Stimulated activated CD8-positive, alpha-beta memory T cell treated with anti-CD3 and anti-CD28 coated beads, Interleukin-2, amount 100 ng/mL, for 48 hours (primary cell): ENCODE data around the gene CDH4.

Source experiments
- DNase-seq, 2 donors: peaks; one replicate each; pipeline ENCODE4 v3.0.0-alpha.2; 2020; ENCODE audit warnings: low read depth in 2 of 2

CDH4 gene

DNA sequence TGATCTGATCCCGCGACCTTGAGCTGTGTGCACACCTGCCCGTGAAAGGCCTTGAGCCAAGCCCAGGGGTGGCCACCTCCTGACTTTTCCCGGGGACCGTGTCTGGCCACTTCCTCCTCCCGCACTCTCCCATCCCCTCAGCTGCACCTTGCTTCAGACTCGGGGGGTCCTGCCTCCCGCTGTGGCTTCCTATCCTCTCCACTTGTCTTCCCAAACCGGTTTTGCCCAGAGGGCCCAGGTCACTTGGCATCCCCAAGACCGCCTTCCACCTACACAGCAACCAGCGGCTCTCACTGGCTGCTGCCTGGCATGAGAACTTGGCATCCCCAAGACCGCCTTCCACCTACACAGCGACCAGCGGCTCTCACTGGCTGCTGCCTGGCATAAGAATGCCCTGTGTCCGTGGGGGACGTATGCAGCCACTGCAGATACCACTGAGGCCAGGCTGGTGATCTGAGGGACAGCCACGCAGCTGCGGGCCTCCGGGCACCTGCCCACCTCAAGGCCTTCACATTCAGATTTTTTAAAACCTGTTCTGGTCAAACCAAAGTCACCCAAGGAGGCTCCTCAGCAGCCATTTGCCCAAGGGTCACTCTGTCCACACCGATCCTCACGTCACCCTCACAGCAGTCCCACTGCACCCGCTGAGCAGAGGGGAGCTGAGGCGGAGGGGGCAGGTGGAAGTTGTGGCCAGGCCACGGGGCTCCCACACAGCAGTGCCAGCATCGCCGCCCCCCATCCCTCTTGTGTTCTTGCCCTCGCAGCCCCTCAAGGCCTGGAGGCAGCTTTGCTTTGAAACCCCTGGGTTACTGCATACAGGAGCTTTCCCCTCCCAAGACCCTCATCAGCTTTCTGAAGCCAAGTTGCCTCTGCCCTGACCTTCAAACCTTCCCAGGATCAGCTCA is 568.1 kb downstream of the CDH4 start:
- DNase-seq: no peak

DNA sequence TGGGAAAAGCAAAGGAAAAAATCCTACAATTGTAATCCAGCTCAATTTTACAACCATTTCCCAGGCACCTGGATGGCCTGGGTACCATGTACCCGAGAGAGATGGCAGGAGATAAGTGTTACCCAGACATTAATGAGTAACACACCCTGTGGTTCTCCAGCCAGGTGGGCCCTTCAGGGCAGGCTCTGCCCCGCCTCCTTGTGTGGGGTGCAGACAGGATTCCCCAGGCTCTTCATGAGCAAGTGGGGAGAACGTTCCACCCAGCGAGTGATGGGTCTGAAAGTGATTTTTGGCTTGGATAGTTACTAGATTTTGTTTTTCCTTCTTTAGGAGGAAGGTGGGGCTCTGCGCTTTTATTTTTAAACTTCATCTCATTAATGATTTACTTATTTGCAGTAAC is 569.7 kb downstream of the CDH4 start:
- no peak for DNase-seq

DNA sequence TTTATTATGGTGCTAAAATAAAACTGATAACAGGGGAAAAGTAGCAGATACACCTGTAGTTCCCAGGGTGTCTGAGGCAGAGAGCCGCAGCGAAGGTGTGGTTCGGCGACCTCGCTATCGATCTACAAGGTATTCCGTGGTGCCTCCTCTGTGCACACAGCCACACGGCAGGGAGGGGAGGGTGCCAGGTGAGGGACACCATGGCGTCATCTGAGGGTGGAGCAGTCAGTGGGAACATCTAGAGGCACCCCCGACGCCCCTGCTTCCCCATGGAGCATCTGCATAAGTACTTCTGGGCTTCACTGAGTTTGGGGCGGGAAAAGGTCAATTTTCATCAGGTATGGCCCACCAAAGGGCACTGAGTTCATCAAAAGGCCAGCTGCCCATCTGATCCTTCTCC is 570.3 kb downstream of the CDH4 start:
- no peak for DNase-seq

DNA sequence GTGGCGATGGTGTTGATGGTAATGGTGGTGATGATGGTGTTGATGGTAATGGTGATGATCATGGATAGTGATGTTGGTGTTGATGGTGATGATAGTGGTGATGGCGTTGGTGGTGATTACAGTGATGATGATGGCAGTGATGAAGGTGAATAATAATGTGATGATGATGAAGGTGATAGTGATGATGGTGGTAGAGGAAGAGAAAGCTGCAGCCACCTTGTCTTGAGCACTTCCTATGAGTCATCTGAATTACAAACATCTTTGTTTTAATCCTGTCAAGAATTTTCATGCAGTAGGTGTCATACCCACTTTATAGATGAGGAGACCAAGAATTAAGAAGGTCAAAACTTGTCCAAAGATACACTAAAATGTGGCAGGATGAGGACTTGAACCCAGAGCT is 571.2 kb downstream of the CDH4 start:
- DNase-seq: no peak

DNA sequence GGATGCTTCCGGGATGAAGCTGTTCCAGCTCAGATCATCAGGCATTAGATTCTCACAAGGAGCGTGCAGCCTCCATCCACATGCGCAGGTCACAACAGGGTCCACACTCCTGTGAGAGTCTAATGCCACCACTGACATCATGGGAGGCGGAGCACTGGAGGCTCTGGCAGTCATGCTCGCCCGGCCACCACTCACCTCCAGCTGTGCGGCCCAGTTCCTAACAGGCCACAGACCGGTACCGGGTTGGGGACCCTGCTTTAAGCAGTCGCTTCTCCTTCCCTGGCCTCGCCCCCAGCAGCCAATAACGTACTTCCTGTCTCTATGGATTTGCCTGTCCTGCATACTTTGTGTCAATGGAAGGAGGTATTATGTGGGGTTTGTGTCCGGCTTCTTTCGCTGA is 576.8 kb downstream of the CDH4 start:
- DNase-seq: no peak

DNA sequence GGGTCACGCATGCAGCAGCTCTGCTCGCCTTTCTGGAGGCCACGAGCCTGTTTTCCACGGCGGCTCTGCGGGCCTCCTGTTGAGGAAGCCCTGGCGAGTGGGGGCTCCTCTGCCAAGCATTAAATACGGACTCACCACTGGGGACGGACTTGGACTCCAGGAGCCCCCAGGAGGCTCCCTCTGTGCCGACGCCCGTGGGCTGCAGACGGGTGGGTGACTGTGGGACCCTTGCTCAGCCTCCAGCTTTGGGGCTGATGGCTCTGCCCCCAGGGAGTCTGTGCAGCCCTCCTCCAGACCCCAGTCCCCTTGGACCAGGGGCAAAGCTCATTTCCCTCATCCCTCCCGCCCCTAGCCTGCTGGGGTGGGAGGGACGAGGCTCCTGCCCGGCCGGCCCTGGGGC is 577.5 kb downstream of the CDH4 start:
- no peak for DNase-seq

DNA sequence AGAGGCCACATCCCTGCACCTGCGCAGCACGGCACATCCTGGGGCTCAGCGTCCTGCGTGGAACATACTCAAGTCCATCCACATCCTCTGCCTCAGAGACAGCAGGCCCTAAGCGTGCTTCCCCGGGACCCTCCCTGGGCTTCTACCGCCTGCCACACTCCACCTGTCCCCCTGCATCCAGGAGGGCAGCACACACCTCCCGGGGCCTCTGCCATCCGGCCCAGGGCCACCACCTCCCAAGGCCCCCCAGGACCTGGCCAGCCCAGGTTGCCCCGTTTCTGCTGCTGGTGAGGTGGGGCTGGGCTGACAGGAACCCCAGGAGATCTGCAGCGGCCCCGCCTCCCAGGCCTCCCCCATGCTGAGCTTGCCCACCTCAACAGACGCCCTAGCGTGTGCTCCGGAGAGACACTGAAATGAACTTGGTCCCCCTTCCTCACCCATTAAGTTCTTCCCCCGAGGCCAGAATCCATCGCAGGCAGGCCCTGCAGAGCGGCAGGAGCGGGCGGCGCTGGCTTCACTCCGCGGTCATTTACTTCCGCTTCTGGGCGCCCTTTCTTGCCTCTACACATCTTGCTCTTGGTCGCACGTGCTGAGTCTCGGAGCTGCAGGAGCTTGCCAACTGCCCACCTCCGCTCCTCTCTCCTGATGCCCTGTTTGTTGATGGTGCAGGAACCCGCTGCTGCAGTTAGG is 578.3 kb downstream of the CDH4 start:
- no peak for DNase-seq

DNA sequence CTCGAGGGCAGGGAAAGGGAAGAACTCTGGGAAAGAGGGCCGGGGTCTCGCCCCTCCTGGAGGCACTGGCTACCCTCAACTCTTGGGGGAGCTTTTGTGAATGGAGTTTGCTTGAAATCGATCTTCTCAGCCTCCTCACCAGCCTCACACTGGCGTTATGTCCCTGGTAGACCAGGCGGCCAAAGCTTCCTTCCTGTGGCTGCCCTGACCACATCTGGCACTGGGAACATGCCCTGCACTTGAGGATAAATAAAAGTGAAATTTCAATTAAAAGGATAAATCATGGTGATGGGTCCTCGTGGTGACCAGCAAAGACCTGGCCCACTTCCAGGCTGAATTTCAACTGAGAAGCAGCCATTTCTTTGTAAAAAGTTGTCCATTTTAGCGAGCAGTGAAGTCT is 578.9 kb downstream of the CDH4 start:
- DNase-seq: no peak

DNA sequence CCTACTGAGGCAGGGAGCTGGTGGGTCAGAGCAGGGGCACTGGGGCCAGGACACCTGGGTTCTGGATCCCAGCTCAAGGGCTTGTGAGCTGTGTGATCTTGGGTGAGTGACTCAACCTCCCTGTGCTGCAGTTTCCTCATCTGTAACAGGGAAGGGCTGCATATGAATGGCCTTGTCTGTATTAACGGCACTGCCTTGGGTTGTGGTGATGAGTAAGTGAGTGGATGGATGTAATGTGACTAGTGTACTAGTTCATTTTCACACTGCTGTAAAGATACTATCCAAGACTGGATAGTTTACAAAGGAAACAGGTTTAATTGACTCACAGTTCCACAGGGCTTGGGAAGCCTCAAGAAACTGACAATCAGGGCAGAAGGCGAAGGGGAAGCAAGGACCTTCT is 580.1 kb downstream of the CDH4 start:
- no peak for DNase-seq

DNA sequence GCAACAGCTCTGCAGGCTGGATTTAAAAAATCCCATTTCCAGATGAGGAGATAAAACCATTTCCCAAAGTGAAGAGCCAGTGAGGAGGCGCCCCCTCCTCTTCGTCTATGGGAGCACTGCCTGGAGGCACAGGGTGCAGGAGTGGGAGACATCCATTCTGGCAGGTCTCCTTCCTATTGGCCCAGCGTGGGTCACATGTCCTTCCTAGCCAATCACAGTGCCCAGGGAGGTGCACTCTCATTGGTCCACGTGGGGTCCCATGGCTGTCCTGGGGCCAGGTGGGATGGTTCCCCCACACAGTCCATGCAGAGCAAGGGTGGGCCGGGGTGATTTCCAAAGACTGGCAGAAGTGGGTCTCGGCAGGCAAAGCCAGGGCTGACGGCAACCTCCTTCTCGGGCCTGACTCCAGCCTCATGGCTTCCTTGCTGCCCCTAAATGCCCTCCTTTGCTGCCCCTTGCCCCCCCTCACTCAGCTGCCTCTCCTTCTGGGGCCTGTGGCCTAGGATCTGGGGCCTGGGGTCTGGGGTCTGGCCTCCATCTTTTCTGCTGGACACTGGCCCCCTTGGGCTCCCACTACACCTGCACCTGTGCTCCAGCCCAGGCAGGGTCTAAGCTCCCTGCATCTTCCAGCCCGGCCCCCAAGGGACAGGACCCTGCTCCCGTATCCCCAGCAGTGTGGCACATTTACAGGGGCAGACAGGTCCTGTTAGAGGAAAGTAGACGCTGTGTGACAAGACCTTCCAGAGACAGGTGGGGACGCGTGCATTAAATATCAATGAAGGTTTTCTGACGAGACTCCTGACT is 581.9 kb downstream of the CDH4 start:
- DNase-seq: no peak

DNA sequence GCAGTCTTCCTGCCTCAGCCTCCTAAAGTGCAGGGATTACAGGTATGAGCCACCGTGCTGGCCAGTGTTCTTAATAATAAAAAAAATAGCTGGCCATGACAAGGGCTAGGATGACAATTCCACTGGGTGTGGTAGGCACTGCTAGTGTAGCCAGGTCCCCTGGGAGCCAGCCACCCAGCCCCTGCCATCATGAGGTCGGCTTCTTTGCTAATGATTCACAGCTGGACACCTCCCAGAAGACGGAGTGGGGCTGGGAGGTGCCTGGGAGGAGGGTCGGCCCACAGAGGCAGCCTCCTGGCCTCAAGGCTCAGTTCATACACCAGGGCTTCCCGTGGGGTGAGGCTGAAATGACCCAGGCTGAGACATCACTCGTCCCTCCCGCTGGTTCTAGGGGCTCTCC is 583.2 kb downstream of the CDH4 start:
- no peak for DNase-seq

DNA sequence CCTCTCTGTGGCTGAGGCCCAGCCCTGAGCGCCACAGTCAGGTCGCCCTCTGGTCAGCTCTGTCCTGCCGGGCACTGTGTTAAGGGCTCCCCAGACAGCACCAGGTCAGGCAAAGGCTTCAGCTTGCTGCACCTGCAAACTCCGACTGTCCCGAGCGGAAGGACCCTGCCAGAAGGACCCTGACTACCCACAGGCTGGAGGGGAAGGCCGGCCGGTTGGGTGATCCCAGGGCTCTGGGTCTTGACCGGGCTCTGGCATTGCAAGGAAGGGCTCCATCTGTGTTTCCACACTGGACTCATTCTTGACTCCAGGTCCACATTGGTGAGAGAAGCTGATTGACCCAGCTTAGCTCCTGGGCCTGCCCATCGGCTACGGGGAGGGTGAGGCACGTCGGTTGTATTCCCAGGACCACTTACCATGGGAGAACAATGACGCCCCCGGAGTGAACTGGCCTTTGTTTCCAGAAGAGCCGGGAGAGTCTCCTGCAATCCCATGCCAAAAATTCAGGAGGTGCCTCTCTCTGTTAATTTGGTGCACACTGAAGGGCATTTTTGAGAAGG is 583.8 kb downstream of the CDH4 start:
- DNase-seq: no peak

DNA sequence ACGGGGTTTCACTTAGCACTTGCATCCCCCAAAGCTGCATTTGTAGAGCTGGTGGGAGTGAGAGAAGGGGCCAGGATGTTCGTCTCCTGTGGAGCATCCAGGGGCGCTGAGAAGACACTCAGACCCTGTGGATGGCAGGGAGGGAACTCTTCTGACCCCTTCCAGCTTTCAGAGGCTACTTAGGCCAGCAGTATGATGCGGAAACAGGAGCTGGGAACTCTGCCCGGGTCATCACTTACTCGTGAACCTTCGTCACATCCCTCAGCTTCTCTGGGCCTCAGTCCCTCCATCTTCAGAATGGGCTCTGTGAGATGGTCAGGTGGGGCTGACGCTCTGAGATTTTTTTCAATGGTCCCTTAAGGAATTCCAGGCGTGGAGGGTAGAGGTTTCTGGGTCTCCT is 585.1 kb downstream of the CDH4 start:
- DNase-seq: no peak

DNA sequence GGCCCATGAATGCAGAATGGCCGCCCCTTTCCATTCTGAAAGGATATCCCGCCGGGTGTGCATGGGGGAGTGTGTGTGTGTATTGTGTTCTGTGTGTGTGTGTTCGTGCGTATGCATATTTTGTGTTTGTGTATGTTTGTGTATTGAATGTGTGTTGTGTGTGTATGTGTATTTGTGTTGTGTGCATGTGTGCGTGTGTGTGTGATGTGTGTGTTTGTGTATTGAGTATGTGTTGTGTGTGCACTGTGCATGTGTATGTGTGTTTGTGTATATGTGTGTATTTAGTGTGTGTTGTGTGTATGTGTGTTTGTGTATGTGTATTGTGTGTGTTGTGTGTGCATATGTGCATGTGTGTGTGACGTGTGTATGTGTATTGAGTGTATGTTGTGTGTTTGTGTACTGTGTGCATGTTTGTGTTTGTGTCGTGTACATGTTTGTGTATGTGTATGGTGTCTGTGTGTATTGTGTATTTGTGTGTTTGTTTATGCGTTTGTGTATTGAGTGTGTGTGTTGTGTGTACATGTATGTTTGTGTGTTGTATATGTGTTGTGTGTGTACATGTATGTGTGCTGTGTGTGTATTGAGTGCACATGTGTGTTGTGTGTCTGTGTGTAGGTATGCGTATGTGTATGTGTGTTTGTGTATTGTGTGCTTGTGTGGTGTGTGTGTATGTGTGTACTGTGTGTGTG is 587.3 kb downstream of the CDH4 start:
- DNase-seq: no peak

DNA sequence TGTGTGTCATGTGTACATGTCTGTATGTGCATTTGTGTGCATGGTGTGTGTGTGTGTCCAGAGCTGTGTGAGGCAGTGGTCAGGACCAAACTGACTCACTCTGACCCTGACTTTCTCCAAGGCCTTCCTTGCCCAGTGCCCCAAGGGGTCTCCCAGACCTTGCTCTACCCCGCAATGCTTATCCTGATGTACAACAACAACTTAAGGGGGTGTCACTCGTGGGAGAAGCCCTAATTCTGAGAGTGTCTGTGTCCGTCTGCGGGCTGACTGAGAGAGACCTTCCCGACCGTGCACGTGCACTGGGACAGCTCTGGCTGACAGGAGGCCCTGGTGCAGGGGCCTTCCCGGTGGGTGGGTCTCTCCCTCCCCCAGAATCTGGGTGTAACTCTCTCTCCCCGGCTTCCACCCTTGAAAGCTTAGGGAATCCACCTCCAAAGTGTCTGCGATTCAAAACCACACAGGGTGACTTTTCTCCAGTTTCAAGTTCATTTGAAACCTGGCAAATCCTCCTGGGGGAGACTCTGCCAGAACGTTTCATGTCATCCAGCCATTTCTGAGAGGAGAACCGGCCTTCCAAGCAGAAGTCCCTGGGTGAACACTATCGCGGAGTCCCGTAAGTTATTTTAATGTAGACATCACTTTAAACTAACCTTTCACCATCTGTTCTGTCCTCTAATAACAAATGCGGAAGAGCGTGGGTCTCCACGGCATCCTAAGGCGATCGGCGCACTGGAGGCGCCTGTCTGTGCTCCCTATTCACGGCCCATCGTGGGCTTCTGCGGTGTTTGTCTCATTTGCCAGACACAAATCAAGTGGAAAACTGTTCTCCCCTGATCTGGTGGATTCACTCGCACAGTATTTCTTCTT is 588.1 kb downstream of the CDH4 start:
- no peak for DNase-seq

DNA sequence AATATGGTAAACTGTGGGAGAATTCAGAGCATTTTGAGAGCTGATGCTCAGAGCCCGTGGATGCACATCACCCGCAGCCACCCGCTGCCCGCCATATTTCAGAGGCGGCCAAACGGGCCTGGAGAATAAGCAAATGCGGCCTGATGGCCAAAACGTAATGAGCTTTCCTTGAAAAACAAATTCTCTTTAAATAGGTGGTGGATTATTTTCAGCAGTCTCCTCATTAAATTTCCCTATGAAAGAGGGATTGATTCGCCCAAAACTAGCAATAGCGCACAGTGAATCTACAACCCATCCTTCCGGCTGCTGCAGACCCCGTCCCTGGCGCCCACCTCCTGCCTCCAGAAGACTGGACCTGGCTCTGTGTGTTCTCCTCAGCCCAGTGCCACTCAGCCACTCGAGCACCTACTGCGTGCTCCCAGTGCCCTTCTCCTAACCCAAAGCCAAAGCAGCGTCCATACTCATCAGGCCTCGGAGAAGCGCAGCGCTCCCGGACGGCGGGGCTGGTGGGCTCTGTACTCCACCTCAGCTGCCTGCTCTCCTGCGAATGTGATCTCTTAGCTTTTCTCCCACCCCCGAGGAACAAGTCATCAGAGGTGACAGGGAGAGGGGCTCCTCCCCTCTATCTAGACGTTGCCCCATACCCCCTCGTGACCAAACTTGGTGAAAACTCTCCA is 588.9 kb downstream of the CDH4 start:
- no peak for DNase-seq

DNA sequence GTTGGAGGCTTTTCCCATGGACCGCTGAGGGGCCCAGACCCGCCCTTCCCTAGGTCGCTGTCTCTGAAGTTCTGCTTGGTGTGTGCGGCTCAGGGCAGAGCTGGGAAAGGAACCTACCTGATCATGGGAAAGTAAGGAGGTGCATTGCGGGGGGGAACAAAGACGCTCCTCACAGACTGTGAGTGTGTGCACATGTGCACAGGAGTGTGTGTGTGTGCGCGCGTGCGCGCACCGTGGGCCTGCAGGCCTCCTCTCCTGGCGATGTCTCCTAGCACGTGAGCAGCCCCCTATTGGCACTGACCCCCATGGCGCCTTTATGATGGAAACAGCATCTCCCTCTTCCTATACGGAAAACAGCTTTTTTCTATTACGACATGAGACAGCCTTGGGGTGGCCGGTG is 589.5 kb downstream of the CDH4 start:
- no peak for DNase-seq

DNA sequence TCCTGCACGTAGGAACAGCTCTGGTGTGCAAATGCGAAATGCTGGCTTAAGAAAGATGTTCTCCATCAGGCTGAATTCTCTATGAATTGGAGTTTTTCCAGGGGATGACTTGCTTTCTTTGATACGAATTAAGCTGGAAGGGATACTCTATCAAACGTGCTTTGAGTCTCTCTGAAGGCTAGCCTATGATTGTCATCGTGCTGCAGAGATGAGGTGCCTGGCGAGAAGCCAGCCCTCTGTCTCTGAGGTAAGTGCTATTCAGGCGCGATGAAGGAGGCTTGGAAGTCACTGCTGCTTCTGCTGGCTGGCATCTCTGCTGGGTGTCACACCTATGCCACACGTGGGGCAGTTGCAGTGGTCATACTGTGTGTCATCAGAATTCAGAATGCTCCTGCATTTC is 589.9 kb downstream of the CDH4 start:
- no peak for DNase-seq

DNA sequence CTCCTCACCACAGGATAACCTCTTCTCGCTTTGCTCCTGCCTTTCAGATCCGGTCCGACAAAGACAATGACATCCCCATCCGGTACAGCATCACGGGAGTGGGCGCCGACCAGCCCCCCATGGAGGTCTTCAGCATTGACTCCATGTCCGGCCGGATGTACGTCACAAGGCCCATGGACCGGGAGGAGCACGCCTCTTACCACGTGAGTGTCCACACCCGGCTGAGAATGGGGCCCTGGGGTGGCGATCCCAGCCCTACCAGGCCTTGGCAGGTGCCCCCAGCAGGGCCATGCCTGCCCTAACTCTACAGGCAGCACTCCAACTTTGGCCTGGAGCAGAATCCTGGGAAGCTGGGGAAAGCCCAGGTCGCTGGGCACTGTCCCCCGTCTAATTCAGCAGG is 592.6 kb downstream of the CDH4 start:
- no peak for DNase-seq

DNA sequence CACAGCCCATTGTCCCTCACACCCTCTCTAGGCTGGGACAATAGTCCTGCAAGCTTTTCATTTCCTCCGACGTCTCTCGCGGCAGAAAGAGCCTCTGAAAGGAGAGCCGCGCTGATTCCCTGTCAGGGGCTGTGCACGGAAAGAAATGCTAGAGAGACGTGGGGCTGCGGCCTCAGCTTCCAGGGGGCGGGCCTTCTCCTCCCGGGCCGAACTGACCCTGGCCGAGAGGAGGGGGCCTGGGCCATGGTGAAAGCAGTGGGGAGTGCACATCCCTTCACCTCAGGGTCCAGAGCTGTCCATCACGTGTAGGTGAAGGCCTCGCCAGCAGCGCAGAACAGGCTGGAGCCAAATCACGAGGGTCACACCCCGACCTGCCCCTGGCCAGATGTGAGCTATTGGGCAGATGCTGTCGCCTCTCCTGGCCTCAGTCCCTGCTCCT is 593.2 kb downstream of the CDH4 start:
- no peak for DNase-seq
